Activated naive CD4-positive, alpha-beta T cell treated with anti-CD3 and anti-CD28 coated beads for 36 hours (primary cell): Measurements from ENCODE around the gene PRPF18. TPM values are rescaled to one million over a fixed set of nuclear protein-coding genes. Genes with fewer than 3 reads are reported as not detected.

Source experiments
- CTCF ChIA-PET: fragments of 350-600 bp; sonication (Branson Sonifier 250); formaldehyde crosslinking; loops from one replicate; lab custom pipeline; 2021; ENCODE audit warnings: antibody characterized with exemption; lab: Charles Lee
- DNase-seq: peaks from one replicate; pipeline ENCODE4 v3.0.0-alpha.2; 2020
- H3K27ac Mint-ChIP-seq: one replicate; pipeline ENCODE4 v1.8.0; 2021; ENCODE audit warnings: mild to moderate bottlenecking, mixed read lengths
- H3K27me3 Mint-ChIP-seq: one replicate; pipeline ENCODE4 v1.8.0; 2021; ENCODE audit warnings: low read depth, mixed read lengths
- H3K36me3 Mint-ChIP-seq: one replicate; pipeline ENCODE4 v1.8.0; 2021; ENCODE audit warnings: low read depth, mixed read lengths
- H3K4me1 Mint-ChIP-seq: one replicate; pipeline ENCODE4 v1.8.0; 2021; ENCODE audit warnings: low read depth, mixed read lengths
- H3K4me3 Mint-ChIP-seq: one replicate; pipeline ENCODE4 v1.8.0; 2021; ENCODE audit warnings: mild to moderate bottlenecking, moderate library complexity, mixed read lengths
- H3K9me3 Mint-ChIP-seq: one replicate; pipeline ENCODE4 v1.8.0; 2021; ENCODE audit warnings: mixed read lengths
- intact Hi-C: fragments of 100-400 bp; cut with micrococcal nuclease; formaldehyde crosslinking; loops from one replicate; pipeline ENCODE4 v1.15.1; 2023
- total RNA-seq, 2 experiments: library from RNA; stranded (reverse); gene quantifications; one replicate each; pipeline ENCODE4 v1.2.3, GENCODE V29; 2021

Gene PRPF18
- total RNA-seq, 2 experiments from 2014 or later: 20.2 to 20.8 TPM

GRCh38 chr10:13678101-13678843 lies 91.5 kb downstream of the PRPF18 start:
- no peaks in the 10 kb centered on the region for H3K4me1 Mint-ChIP-seq
- no peak for DNase-seq
- H3K27ac Mint-ChIP-seq: no peak overlapping the region
- CTCF ChIA-PET: no interaction called here
- peaks cover 10% of the 10 kb centered on the region for H3K27me3 Mint-ChIP-seq
- no peaks in the 10 kb centered on the region for H3K36me3 Mint-ChIP-seq
- no peaks in the 10 kb centered on the region for H3K9me3 Mint-ChIP-seq
- intact Hi-C loops: no loop called here
- no peak overlapping the region for H3K4me3 Mint-ChIP-seq

Other genes with a start within 250 kb of the PRPF18 start
- gene SEPHS1, start 238.7 kb upstream of the PRPF18 start, total RNA-seq: 10 to 100 TPM; 75.6 to 79.6 TPM
- gene BEND7, start 58.0 kb upstream of the PRPF18 start, total RNA-seq: not detected